Osteoblast (primary cell): ENCODE data around the gene AMBRA1. TPM values are rescaled to one million over a fixed set of nuclear protein-coding genes. Genes with fewer than 3 reads are reported as not detected.

Experiments
- DNase-seq: peaks from one replicate; pipeline ENCODE4 v3.0.0; 2011; ENCODE audit warnings: low spot score, mixed read lengths; ENCODE audit not compliant: insufficient read length; ENCODE audit errors: missing footprints
- H2AFZ ChIP-seq: 2 replicates; pipeline ENCODE4 v1.6.0; 2011; ENCODE audit warnings: mild to moderate bottlenecking, low read length
- H3K27ac ChIP-seq: 2 replicates; pipeline ENCODE4 v1.5.1; 2011; ENCODE audit warnings: mild to moderate bottlenecking, low read depth, low read length, moderate library complexity
- H3K27me3 ChIP-seq: 2 replicates; pipeline ENCODE4 v1.6.0; 2012; ENCODE audit warnings: mild to moderate bottlenecking, control low read depth, inconsistent platforms, low read length, moderate library complexity; ENCODE audit not compliant: insufficient read depth
- H3K36me3 ChIP-seq: 2 replicates; pipeline ENCODE4 v1.5.1; 2011; ENCODE audit warnings: mild to moderate bottlenecking, low read length, control low read depth, moderate library complexity; ENCODE audit not compliant: insufficient read depth
- H3K4me1 ChIP-seq: 2 replicates; pipeline ENCODE4 v1.5.1; 2011; ENCODE audit warnings: mild to moderate bottlenecking, low read length, control low read depth, moderate library complexity; ENCODE audit not compliant: insufficient read depth
- H3K4me2 ChIP-seq: 2 replicates; pipeline ENCODE4 v1.6.0; 2011; ENCODE audit warnings: mild to moderate bottlenecking, low read length; ENCODE audit not compliant: insufficient read depth
- H3K4me3 ChIP-seq: fragments of 200-600 bp; sonication (generic); 3 replicates; pipeline ENCODE4 v1.5.1; 2012; ENCODE audit warnings: mild to moderate bottlenecking, low read length, inconsistent platforms; ENCODE audit not compliant: insufficient read depth
- H3K79me2 ChIP-seq: 2 replicates; pipeline ENCODE4 v1.6.0; 2012; ENCODE audit warnings: mild to moderate bottlenecking, low read length, control low read depth, inconsistent platforms; ENCODE audit not compliant: insufficient read depth
- H3K9me3 ChIP-seq: 2 replicates; pipeline ENCODE4 v1.5.1; 2011; ENCODE audit warnings: low read depth, low read length, control low read depth
- H4K20me1 ChIP-seq: 2 replicates; pipeline ENCODE4 v1.6.0; 2012; ENCODE audit warnings: mild to moderate bottlenecking, low read length, control low read depth; ENCODE audit not compliant: insufficient read depth
- total RNA-seq: library from RNA; depleted of rRNA; stranded (reverse); fragments of >200 nt; gene quantifications from 2 replicates; pipeline ENCODE4 v1.2.3, GENCODE V29; 2012
- TF ChIP-seq, protein P1 (sequence below): IDR thresholded peaks from 2 replicates; pipeline ENCODE4 v1.5.1; 2011; ENCODE audit warnings: mild to moderate bottlenecking, low read depth, low read length, moderate library complexity; ENCODE audit errors: extremely low read depth

The AMBRA1 gene
- total RNA-seq, 1 donor = 29.7 TPM

DNA sequence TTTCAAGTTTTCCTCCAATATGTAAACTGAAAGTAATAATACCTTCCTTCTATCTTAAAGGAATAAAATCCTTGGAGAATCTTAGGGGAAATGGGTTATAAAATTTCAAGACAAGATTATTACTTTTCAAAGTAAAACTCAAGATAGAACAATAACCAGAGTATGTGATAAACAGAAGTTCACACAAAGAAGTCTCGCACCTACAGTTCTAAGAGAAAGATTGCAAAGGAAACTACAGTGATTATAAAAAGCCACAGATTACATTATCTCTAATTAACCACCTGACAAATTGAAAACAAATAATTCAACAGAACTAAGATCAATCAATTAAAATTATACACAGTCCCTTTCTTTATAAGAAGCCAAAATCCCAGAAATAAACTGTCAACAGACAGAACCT lies 34.0 kb downstream of the AMBRA1 start:
- no peak overlapping the region for H3K4me2 ChIP-seq
- no peak overlapping the region for H3K4me3 ChIP-seq
- DNase-seq = no peak
- no peak overlapping the region for H2AFZ ChIP-seq
- TF ChIP-seq, protein P1, sequence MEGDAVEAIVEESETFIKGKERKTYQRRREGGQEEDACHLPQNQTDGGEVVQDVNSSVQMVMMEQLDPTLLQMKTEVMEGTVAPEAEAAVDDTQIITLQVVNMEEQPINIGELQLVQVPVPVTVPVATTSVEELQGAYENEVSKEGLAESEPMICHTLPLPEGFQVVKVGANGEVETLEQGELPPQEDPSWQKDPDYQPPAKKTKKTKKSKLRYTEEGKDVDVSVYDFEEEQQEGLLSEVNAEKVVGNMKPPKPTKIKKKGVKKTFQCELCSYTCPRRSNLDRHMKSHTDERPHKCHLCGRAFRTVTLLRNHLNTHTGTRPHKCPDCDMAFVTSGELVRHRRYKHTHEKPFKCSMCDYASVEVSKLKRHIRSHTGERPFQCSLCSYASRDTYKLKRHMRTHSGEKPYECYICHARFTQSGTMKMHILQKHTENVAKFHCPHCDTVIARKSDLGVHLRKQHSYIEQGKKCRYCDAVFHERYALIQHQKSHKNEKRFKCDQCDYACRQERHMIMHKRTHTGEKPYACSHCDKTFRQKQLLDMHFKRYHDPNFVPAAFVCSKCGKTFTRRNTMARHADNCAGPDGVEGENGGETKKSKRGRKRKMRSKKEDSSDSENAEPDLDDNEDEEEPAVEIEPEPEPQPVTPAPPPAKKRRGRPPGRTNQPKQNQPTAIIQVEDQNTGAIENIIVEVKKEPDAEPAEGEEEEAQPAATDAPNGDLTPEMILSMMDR = no peak
- peaks cover 34% of the 10 kb centered on the region for H3K4me1 ChIP-seq
- H3K36me3 ChIP-seq = no peaks in the 10 kb centered on the region
- no peak overlapping the region for H3K27ac ChIP-seq
- peaks cover 36% of the 10 kb centered on the region for H4K20me1 ChIP-seq
- H3K9me3 ChIP-seq = no peaks in the 10 kb centered on the region
- H3K79me2 ChIP-seq = peaks cover 71% of the 10 kb centered on the region
- no peaks in the 10 kb centered on the region for H3K27me3 ChIP-seq

DNA sequence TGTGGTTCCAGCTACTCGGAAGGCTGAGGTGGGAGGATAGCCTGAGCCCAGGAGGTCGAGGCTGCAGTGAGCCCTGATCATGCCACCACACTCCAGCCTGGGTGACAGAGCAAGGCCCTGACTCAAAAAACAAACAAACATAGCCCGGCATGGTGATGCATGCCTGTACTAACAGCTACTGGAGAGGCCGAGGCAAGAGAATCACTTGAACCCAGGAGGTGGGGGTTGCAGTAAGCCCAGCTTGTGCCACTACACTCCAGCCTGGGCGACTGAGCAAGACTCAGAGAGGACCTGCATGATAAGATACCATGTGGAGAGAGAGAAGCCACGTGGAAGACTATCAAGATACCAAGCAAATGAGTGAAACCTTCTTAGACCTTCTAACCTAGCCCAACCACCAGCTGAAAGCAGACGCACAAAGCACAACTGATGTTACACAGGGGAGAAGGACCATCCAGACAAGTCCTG lies 36.1 kb downstream of the AMBRA1 start:
- Histone ChIP-seq H3K79me2 (peaks cover 68% of the 10 kb centered on the region), H3K27ac (no peak overlapping the region), H3K4me2 (no peak overlapping the region), H4K20me1 (peaks cover 38% of the 10 kb centered on the region), H3K36me3 (no peaks in the 10 kb centered on the region), H3K4me3 (no peak overlapping the region), H2AFZ (no peak overlapping the region), H3K4me1 (peaks cover 42% of the 10 kb centered on the region), H3K9me3 (no peaks in the 10 kb centered on the region), H3K27me3 (no peaks in the 10 kb centered on the region)
- no peak for DNase-seq
- TF ChIP-seq, protein P1 = no peak

DNA sequence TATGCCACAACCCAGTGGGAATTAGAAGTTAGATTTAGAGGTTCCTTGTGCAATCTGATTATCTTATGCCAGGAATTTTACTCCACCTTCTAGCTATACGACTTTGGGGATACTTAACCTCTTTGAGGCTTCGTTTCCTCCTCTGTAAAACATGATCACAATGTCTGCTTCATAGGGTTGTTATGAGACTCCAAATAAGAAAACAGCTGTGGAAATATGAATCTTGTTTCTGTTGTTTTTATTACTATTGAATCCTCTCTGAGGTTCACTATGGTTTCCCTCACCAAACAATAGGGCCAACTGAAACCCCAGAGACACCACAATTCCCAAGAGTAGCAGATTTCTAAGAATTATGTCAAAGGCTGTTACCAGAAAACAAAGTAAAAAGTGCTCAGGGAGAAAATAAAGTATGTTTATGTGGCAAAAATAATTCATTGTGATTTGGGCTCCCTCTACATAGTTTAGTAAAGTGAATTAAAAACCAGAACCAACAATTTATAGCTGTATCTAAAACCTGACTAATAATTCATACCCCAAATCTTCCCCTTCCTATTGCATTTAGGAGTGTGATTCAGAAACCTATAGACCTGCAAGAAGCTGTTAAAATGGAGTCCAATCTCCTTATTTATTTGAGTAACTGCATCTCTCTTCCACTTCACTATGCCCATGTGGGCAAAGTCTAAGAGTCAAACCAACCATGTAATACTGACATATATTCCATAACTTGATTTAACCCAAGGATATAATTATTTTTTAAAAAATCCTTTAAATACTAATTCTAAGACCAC lies 38.4 kb downstream of the AMBRA1 start:
- H3K27ac ChIP-seq = peak overlapping the region; percentile 86
- no peaks in the 10 kb centered on the region for H3K36me3 ChIP-seq
- TF ChIP-seq, protein P1 = no peak
- peak overlapping the region; percentile 60 for H3K4me2 ChIP-seq
- no peaks in the 10 kb centered on the region for H3K27me3 ChIP-seq
- H3K79me2 ChIP-seq = peaks cover 61% of the 10 kb centered on the region
- no peak overlapping the region for H2AFZ ChIP-seq
- H3K9me3 ChIP-seq = no peaks in the 10 kb centered on the region
- H3K4me1 ChIP-seq = peaks cover 38% of the 10 kb centered on the region
- peaks cover 31% of the 10 kb centered on the region for H4K20me1 ChIP-seq
- no peak overlapping the region for H3K4me3 ChIP-seq
- DNase-seq = peak; percentile 85

DNA sequence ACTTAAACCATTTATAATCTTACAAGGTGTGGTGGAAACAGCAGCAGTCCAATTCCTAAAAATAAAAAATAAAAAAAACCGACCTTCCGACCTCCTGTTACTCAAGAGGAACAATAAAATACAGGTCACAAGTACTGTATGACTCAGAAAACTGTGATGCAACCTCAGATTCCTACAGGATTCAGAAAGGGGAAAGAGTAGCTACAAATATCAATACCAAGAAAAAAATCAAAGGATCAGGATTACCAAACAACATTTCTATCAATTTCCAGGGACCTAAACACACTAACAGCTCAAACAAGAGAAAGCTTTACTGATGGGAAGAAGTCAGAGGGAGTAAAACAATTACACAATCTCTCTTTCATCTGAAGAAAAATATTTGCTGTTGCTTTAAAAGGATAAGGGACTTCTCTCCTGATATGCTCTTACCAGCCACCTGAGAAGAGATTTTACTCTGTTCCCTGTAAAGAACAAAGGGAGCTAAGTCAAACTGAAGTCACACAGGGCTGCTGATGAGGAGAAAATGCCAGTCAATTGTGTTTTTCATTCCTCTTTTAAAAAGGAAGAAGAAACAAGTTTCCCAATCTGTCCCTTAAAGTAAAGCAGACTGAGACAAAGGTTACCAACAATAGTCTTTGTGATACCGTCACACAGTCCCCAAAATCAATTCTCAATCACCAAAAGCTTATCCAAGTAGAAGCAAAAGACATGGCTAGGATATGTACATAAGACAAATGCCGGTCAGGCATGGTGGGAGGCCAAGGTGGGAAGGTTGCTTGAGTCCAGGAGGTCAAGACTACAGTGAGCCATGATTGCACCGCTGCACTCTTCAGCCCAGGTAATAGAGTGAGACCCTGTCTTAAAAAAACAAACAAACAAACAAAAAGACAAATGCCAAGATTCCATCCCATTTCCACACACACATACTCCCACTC lies 39.3 kb downstream of the AMBRA1 start:
- Histone ChIP-seq H3K4me3 (peak overlapping the region; percentile 8), H3K9me3 (no peaks in the 10 kb centered on the region), H3K4me2 (peak overlapping the region; percentile 60), H3K27me3 (no peaks in the 10 kb centered on the region), H3K79me2 (peaks cover 61% of the 10 kb centered on the region), H3K27ac (peak overlapping the region; percentile 86), H3K36me3 (no peaks in the 10 kb centered on the region), H2AFZ (no peak overlapping the region), H3K4me1 (peaks cover 38% of the 10 kb centered on the region), H4K20me1 (peaks cover 35% of the 10 kb centered on the region)
- TF ChIP-seq, protein P1 = no peak
- no peak for DNase-seq
